HG03442 (cell line): ENCODE results near the gene GSTM1.
"Not testable (repeated sequence)": the region's sequence is repeated elsewhere in the genome, so short reads cannot be mapped to it uniquely, and the experiment has no call there.

Experiments
- ATAC-seq: cut with Tn5 transposase; IDR thresholded peaks from one replicate; pipeline ENCODE4 v1.9.1; 2021; ENCODE audit warnings: mild to moderate bottlenecking, moderate library complexity; ENCODE audit not compliant: unreplicated experiment

GSTM1 gene

DNA sequence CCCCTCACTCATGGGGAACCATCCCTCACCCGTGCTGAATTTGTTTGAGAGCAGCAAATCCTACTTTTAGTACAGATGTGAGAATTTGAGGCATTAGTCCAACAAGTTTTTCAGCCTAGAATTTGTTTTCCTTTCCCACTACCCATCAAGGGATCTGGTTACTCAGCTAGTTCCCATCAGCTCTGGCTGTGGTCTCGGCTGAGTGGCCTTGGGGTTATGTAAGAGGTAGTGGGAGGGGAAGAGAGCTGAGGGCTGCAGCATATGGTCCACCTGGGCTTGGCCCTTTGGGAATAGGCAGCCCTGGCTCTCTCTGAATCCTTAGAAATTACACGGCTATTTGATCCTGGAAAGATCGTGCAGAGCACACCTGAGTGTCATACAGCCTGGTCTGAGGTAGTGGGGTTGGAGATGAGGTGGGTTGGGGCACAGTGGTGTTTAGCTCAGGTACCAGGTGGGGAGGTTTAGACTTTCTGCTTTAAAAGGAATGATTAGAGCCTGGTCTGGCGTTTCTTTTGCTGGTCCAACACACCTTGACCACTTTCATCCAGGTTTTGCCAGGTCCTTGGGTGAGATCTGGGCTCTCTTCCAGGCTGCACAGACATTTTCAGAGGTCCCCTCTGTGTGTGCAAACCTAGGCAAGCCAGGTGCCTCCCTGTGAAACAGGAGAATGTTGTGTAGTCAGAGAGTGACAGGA is 27.5 kb upstream of the GSTM1 start:
- no peak for ATAC-seq

DNA sequence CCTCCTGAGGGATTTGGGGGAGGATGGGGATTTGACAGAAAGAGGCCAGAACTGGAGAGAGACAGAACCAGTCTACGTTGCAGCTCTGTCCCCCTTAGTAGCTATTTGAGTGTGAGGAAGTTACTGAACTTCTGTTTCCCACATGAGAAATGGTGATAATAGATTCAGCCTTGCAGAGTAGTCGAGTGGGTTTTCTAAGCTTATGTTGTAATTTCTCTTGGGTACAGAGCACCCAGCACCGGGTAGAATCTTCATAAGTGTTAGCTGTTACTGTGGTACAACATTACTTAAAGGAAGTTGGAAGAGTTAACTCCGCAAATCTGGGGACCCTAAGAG is 27.0 kb upstream of the GSTM1 start:
- ATAC-seq = not testable (repeated sequence)

DNA sequence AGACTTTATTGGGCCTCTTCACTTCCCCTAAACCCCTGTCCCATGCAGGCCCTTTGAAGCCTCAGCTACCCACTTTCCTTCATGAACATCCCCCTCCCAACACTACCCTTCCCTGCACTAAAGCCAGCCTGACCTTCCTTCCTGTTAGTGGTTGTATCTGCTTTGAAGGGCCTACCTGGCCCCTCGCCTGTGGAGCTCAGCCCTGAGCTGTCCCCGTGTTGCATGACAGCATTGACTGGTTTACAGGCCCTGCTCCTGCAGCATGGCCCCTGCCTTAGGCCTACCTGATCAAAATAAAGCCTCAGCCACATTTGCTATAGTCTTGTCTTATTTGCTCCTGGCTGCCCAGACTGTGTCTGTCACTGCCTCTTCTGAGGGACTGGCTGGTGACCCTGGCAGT is 26.2 kb upstream of the GSTM1 start:
- no peak for ATAC-seq

DNA sequence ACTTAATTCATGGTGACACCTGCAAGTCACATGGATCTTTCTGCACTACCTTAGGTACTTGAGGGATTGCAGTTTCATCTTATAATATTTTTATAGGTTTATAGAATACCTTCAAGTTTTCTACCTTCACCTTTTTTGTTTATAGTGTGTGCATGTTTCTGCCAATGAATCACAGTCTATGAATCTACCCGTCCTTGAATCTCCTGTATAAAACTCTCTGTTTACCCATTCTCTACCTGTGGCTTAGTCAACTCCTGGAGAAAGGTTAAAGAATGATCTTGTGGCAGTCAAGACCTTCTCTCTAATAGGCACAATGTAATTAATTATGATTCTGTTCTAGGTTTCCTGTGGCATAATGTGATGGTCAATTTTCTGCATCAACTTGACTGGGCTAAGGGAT is 22.9 kb upstream of the GSTM1 start:
- ATAC-seq = no peak

DNA sequence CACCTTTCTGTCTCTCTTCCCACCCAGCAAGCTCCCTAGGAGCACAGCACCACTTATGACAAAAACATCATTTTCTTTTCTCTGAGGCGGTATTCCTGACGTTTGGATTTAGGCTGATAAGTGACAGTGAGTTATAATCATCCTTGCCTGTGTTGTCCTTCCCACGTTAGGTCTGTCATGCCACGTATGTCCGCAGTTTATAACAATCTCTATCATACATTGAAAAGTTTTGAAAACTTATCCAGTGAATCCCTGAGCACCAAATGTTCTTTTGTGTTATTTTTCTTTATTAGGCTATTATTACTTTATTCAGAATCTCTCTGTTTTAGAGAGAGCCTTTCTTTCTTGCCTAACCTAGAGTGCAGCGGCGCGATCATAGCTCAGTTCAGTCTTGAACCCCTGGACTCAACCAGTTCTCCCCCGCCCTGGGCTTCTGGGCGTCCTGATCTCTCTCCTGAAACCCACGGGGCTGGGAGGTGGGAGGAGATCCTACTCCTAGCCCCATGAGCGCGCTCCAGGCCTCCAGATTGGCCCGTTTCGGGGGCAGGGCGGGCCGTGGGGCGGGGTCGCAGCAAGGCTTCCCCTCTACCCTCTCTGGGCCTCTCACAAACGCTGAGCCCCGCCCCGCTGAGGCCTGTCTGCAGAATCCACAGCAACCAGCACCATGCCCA is 20.0 kb upstream of the GSTM1 start, which contains the start of gene GSTM2:
Gene GSTM2 (plus strand): TSS at position 606 of the 671 bp plus-strand sequence. CDS start 59 bp downstream, at position 665.
- peak; percentile 68 for ATAC-seq

DNA sequence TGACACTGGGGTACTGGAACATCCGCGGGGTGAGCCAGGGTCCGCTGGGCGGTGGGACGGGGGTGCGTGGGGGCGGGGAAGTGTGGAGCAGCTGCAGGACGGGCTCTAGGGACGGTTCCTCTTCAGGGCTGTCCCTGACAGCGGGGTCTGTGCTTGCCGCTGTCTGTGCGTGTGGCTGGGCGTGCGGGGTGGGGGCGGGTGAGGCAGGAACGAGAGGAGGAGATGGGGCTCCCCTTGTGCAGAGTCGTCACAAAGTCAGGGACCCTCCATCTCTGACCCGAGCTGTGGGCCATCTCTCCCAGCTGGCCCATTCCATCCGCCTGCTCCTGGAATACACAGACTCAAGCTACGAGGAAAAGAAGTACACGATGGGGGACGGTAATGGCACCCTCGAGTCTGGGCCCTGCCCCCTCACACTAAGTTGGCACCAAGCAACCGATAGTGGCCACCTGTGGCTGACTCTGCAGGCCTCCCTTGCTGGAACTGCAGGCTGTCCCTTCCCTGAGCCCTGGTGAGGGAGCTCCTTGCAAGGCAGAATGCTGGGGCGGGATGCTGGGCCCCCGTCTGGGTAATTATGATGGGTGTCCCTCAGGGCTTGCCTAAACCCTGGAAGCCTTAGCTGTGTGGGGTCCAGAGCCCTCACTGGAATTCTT is 19.4 kb upstream of the GSTM1 start:
- no peak for ATAC-seq

DNA sequence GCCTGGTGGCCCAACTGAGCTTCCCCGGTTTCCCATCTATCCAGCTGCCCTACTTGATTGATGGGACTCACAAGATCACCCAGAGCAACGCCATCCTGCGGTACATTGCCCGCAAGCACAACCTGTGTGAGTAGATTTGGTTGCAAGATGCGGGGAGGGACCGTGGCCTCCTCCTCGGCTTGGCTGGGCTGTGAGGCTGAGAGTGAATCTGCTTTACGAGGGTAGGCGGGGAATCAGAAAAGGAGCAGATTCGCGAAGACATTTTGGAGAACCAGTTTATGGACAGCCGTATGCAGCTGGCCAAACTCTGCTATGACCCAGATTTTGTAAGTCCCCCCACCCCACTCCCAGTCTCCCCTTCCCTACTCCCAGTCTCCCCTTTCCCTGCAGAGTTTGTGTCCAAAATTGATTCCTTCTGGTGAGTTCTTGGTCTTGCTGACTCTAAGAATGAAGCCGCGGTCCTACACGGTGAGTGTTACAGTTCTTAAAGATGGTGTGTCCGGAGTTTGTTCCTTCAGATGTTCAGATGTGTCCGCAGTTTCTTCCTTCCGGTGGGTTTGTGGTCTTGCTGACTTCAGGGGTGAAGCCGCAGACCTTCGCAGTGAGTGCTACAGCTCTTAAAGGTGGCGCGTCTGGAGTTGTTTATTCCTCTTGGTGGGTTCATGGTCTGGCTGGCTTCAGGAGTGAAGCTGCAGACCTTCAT is 18.2 kb upstream of the GSTM1 start:
- no peak for ATAC-seq

DNA sequence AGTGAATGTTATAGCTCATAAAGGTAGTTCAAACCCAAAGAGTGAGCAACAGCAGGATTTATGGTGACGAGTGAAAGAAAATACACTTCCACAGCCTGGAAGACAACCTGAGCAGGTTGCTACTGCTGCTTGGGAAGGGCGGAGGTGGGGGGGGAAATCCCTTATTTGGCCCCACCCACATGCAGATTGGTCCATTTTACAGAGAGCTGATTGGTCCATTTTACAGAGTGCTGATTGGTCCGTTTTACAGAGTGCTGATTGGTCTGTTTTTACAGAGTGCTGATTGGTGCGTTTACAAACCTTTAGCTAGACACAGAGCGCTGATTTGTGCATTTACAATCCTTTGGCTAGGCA is 17.7 kb upstream of the GSTM1 start:
- ATAC-seq = not testable (repeated sequence)

DNA sequence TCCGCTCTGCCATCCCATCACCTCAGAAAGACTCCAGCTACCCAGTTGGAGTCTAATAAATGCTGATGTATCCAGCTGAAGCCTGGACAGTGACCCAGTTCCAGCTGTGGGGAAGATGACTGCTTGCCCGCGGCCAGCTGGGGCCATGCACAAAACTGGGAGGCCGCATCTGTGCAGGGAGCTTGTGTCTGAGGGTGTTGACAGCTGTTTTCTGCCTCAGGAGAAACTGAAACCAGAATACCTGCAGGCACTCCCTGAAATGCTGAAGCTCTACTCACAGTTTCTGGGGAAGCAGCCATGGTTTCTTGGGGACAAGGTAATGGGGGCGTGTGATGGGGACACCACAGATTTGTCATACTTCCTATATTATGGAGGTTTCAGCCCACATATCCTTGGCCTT is 16.6 kb upstream of the GSTM1 start:
- no peak for ATAC-seq

DNA sequence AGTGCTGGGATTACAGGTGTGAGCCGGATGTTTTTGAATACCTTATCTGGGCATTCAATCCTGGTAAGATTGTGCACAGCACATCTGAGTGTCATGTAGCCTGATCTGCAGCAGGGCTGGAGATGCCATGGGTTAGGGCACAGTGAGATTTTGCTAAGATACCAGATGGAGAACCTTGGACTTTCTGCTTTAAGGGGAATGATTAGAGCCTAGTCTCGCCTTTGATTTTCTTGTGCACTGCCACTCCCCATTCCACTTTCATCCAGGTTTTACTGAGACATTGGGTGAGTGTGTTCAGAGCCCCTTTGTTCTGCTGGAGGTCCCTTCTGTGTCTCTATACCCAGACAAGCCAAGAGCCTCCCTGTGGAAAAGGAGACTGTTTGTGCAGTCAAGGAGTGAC is 13.8 kb upstream of the GSTM1 start:
- not testable (repeated sequence) for ATAC-seq

DNA sequence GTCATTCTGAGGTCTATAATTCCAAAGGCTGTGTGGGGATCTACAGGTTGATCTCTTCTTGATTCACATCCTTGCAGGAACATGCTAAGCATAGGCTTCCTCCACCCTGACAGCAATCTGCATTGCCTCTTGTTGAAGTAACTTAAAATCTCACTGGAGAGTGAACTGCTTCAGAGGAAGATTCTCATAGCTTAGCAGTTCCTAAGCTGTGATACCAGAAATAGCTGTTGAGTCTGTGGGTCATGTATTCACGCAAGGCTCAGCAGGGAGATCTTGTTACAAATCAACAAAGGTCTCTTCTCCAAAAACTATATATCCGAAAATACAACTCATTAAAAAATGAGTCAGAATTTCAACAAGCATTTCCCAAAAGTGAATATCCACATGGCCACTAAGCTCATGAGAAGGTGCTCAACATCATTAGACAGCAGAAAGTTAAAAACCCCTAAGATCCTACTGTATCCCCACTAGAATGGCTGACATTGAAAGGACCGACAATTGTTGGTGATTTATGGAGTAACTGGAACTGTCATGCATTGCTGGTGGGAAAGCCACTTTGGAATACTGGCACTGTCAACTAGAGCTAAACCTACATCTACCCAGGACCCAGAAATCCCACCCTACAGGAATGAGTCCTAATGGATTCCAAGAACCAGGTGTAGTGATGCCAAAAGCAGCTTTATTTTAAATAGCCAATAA is 10.8 kb upstream of the GSTM1 start:
- not testable (repeated sequence) for ATAC-seq

DNA sequence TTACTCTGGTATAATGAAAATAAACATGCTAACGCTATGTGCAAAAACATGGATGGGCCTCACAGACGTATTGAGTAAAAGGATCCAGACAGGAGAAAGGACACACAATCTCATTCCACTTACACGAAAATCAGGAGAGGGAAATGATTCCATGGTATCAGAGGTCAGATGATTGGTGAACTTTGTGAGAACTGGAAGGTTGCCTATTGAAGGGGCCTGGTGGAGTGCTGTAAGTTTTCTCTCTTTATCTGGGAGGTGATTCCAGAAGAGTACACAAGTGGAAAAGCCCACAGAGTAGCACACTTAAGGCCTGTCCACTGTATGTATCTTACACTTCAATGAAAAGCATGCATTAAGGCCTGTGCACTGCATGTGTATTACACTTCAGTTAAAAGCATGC is 10.2 kb upstream of the GSTM1 start:
- ATAC-seq = no peak

DNA sequence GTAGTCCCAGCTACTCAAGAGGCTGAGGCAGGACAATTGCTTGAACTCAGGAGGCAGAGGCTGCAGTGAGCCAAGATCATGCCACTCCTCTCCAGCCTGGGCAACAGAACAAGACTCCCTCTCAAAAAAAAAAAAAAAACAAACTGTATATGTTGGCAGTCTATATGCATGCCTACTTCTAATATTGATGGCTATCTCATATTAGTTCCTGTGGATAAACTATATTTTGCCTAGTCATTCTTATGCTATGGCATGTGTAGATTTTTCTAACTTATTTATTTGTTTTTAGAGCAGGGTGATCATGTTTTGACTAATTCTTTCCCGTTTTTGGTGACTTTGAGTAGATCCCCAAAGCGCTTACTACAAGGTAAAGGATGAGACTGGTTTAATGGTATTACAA is 9.0 kb upstream of the GSTM1 start:
- ATAC-seq = not testable (repeated sequence)

DNA sequence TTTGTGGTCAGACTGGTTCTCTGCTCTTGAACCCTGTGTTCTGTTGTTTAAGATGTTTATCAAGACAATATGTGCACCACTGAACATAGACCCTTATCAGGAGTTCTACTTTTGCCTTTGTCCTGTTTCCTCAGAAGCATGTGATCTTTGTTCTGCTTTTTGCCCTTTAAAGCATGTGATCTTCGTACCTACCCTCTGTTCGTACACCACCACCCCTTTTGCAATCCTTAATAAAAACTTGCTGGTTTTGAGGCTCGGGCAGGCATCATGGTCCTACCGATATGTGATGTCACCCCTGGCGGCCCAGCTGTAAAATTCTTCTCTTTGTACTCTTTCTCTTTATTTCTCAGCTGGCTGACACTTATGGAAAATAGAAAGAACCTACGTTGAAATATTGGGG is 2.8 kb upstream of the GSTM1 start:
- ATAC-seq = not testable (repeated sequence)

DNA sequence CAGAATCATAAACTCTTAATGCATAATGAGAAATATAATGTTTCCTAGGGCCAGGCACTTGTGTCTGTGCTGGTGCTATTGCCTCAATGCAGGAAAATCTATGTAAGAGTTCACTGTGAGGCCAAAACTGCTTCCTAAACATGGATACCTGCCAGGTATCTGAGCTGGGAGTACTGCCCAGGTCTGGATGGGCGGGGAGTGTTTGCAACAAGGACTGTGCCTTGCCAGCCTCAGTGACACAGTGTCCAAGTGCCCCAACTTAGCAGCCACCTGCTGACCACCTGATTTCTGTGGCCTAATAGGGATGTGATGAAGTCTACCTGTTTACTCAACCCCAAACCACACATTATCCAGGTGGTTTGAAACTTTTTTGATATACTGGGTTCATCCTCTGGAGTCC is 2.2 kb upstream of the GSTM1 start:
- not testable (repeated sequence) for ATAC-seq

DNA sequence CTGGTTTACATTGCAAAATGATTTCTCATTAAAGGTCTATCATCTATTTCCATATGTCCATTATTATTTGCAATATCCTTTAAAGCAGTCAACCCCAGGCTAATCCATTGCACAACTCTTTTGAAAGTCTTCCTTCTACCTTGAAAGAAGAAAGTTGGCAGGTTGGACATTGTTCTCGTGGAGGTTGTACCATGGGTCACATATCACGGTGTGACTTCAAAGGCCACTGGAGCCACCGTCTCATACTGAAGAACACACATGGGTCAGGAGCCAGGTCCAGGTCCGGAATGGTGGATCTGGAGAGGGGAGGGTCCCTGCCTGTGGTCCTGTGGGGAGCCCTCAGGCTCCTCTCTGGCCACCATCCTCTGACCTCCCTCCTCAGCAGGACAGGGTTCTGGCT is 1.7 kb upstream of the GSTM1 start:
- ATAC-seq = not testable (repeated sequence)

DNA sequence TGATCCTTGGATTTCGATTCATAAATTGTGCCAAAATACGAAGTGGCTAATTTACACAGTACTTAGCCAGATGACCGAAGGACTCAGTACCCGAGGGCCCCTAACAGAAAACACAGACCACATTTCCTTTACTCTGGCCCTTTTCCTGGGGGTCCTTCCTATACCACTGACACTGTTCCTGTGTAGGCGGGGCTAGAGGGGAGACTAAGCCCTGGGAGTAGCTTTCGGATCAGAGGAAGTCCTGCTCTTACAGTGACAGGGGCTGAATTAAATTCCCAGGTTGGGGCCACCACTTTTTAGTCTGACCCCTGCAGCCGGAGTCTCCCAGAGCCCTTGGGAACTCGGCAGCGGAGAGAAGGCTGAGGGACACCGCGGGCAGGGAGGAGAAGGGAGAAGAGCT is 508 bp upstream of the GSTM1 start:
- not testable (repeated sequence) for ATAC-seq

DNA sequence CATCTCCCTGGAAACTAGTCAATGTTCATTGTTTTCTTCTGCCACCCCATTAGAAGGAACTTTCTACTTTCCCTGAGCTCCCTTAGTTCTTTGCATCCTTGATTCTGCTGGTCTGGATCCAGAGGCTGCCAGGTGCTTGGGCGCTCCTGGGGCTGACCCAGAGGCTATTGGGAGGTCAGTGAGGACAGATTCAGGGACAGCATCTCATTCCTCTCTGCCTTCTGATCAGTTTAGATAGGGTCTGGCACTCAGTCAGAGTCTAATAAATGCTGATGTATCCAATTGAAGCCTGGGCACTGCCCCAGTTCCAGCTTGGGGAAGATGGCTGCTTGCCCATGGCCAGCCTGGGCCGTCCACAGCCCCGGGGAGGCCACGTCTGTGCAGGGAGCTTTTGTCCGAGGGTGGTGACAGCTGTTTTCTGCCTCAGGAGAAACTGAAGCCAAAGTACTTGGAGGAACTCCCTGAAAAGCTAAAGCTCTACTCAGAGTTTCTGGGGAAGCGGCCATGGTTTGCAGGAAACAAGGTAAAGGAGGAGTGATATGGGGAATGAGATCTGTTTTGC is 2.3 kb downstream of the GSTM1 start:
- ATAC-seq = no peak

DNA sequence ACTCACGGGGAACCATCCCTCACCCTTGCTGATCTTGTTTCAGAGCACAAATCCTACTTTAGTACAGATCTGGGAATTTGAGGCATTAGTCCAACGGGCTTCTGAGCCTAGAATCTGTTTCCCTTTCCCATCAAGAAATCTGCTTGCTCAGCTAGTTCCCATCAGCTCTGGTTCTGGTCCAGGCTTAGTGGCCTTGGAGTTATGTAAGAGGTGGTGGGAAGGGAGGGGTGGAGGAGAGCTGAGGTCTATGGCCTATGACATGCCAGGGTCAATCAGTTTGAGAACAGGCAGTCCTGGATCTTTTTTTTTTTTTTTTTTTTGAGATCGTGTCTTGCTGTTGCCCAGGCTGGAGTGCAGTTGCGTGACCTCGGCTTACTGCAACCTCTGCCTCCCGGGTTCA is 4.1 kb downstream of the GSTM1 start:
- ATAC-seq = no peak

DNA sequence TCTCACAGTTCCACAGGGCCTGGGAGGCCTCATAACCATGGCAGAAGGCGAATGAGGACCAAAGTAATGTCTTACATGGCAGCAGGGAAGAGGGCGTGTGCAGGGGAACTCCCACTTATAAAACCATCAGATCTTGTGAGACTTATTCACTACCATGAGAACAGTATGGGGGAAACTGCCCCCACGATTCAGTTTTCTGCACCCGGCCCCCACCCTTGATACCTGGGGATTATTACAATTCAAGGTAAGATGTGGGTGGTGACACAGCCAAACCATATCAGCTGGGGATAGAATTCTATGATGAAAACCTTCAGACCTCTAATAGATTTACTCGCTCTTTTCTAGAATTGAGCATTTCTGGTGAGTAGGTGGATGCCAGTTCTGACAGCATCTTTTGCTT is 6.8 kb downstream of the GSTM1 start:
- not testable (repeated sequence) for ATAC-seq

DNA sequence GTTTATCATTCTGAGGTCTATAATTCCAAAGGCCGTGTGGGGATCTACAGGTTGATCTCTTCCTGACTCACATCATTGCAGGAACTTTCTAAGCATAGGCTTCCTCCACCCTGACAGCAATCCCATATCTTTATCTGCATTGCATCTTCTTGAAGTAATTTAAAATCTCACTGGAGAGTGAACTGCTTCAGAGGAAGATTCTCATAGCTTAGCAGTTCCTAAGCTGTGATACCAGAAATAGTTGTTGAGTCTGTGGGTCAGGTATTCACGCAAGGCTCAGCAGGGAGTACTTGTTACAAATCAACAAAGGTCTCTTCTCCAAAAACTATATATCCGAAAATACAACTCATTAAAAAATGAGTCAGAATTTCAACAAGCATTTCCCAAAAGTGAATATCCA is 7.5 kb downstream of the GSTM1 start:
- ATAC-seq = not testable (repeated sequence)
